Activated CD4-positive, alpha-beta T cell treated with anti-CD3 and anti-CD28 coated beads, Interleukin-2, Interleukin-4, amounts not matched to agents 100 ng/mL and 50 ng/mL, durations not matched to agents 16 hours and 8 hours (primary cell): ENCODE results near the gene LRFN2.

ENCODE experiments used
- DNase-seq: peaks from one replicate; pipeline ENCODE4 v3.0.0-alpha.2; 2020; ENCODE audit warnings: low spot score

Gene LRFN2

DNA sequence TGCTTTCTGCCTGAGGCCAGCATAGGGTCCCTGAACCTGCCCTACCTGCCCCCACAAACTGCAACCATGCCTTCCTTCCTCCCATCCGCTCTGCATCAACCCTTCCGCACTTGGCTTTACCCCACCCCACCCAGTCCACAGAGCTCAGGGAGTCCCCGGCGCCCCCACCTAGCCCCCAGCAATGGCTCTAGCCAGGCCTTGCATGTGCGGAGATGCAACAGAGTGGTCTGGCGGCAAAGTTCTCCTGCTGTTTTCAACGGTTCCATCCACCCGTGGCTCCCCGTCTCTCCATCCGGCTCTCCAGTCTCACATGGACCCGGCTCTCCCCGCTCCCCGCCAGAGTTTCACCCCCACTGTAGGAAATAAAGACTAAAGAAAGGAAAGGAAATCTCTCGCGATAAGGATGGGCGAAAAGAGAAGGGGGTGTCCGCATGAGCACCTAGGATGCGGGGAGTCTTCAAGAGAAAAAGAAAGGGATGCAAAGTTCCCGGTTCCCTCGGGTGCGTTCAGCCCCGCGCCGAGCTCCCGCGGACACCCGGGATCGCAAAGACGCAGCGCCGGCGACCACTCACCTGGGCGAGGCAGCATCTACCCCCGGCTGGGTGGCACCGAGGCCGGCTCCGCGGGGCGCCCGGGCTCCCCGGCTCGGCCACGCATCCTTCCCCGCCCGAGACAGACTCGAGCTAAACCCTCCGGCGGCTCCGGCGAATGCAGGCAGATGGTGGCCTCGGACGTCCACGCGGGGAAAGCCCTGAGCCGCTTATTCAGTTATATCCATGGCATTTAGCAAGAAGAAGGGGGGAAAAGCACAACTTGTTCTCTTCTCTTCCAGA is 579 bp downstream of the LRFN2 start:
- no peak for DNase-seq

DNA sequence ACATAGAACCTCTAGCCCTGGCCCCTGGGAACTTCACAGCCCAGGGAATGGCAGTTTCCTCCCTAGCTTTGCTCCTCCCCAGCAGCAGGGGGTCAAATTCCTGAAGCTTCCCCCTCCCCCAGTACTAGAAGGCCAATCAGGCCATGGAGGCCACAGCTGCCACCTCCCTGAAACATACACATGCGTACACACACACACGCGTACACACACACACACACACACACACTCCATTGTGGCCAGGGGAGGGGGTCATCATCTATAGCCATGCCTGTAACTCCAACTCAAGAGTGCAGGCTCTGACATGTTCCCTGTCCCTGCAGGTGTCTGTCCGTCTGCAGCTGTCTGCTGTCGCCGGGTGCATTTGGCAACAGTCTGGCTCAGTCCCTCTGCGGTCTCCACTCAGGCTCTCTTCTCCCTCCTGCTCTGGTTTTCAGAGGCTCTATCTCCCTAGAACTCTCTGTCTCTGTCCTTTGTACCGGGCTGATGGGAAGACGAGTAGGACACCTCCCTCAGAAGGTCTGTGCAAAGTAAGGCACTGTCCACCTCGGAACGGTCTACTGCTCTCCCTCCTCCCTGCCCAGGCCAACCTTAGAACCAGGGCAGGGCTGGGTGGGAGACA is 1.4 kb downstream of the LRFN2 start:
- no peak for DNase-seq

GRCh38 chr6:40585223-40585622 is 1.9 kb downstream of the LRFN2 start:
- no peak for DNase-seq

DNA sequence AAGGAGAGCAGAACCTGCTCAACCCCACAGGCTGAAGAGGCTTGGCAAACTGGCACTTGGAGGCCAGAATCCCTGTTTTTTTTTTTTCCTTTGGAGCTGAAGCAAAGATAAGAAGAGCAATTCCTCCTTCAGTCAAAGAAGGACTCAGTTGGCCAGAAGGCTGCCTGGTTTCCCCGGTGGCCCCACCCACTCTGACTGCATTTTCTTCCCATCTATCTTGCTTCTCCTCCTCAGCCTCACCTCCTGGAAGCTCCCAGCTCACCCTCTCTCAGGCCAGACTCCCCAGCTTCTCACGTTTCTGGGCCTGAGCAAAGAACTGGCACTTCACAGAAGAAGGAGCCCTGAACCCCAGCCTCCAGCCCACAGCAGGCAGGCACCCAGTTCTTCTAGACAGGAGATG is 2.4 kb downstream of the LRFN2 start:
- no peak for DNase-seq

GRCh38 chr6:40583709-40584108 is 3.5 kb downstream of the LRFN2 start:
- no peak for DNase-seq

GRCh38 chr6:40582892-40583291 is 4.3 kb downstream of the LRFN2 start:
- DNase-seq = no peak

DNA sequence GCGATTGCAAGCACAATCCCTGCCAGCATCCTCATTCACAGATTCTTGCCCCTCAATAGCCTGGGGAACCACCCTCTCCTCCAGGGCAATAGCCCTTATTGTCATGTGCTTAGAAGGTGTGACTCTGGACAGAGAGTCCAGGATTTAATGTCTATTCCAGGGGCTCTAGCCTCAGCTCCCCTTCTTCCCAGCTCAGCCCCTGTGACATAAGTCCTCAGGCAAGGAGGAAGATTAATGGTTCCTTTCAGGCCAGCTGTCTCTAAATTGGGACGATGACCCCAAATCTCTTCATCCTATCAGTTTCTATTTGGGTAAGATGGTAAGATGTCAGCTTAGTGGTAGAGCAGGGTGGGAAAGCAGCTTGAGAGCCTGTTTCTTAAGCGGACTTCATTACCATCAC is 8.1 kb downstream of the LRFN2 start:
- no peak for DNase-seq

GRCh38 chr6:40577672-40578071 is 9.5 kb downstream of the LRFN2 start:
- DNase-seq = no peak

- DNase-seq = no peak
These were observed 13.9 kb downstream of the LRFN2 start for GRCh38 chr6:40573221-40573620.

DNA sequence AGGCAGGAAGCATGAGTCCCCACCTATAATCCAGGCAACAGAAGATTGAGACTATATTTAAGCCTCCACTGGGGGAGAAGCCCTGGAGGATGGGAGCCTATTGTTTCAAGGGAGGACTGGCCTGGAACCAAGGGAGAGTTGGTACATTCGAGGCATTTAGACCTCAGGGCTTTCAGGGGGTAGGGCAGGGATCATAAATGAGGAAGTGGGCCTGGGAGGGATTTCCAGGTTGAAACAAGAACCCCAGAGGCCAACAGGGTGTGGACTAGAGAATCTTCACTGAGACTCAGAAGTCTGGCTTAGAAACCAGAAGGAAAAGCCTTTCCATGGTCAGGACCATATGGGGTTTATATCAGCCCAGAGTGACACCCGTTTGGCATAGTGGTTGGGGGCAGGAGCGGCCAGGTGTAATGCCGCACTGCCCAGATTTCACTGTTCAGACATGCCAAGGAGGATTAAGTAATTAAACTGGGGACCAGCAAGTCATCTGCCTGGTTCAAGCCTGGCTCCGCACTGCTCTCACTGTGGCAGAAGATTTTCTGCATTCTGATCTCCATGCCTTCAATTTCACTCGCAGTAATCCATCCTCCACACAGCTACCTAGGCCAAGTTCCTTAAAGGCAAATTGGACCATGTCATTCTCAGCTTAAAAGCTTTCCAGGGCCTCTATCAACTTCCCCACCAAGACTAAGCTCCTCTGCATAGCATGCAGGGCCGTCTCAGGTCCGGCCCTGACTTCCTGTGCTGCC is 17.8 kb downstream of the LRFN2 start:
- DNase-seq = no peak

DNA sequence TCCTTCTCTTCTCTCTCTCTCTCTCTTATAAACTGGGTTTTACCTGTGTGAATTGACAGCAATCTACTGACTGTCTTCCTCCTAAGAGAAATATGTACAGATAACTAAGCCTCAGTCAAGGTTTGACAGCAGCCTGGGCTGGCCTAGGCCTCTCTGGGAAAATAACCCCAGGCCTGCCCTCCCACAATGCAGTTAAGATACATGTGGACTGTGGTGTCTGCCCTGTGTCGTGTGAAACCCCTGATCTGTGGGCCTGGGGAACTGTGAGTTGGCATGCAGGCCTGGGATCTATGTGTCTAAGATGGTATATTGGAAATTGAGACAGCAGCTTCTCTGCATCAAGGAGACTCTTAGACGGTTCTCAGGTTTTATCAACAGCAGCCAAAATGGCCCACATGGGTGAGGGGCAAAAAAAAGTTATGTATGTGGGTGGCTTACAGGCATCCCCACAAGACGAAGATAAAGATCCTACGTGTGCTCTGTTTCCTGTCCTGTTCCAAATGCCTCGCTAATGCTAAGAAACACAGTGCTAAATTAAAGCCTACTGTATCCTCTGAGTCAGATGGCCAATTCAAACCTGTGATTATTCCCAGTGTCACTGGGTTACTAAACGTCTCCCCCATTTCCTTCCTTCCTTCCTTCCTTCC is 19.0 kb downstream of the LRFN2 start:
- no peak for DNase-seq

- no peak for DNase-seq
These were observed 24.1 kb downstream of the LRFN2 start for GRCh38 chr6:40563111-40563510.

- no peak for DNase-seq
These were observed 28.1 kb downstream of the LRFN2 start for GRCh38 chr6:40559056-40559455.

DNA sequence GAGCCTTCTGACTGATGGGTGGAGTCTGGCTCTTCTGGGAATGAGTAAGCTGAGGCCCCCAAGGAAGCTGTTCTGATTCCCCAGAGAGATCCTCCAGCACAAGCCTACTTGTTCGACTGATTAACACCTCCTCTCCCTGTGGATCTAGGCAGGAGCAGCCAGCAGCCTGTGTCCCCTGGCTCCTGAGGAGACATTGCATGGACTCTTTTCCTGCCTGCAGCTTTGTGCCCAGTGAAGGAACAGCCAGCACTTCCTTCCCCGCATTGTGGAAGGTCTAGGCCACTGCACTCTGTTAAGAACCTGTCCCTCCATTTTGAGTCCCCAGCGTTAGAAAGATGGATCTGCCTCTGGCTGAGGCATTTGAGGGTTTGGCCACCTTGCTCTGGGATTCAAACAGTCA is 29.1 kb downstream of the LRFN2 start:
- no peak for DNase-seq

DNA sequence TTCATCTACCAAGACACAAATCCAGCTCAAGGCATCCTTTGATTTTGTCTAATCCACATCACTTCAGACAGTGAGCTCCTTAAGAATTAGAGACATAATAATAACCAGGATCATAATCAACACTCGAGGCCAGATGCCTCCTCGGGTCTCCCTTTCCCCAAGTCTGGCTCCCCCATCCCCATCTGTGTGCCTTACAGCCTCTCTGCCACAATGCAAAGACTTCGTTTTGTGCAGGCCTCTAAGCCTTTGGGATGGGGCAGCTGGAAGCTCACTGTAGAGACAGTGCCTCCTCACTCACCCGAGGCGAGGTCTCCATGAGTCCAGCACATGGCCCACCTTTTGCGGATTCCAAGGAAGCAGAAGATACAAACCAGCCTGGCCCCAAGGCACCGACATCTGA is 30.3 kb downstream of the LRFN2 start:
- no peak for DNase-seq

- no peak for DNase-seq
These were observed 31.1 kb downstream of the LRFN2 start for GRCh38 chr6:40556023-40556422.

GRCh38 chr6:40555092-40555491 is 32.1 kb downstream of the LRFN2 start:
- DNase-seq = no peak

GRCh38 chr6:40552941-40553340 is 34.2 kb downstream of the LRFN2 start:
- DNase-seq = no peak

- DNase-seq = no peak
These were observed 35.1 kb downstream of the LRFN2 start for GRCh38 chr6:40551966-40552505.

DNA sequence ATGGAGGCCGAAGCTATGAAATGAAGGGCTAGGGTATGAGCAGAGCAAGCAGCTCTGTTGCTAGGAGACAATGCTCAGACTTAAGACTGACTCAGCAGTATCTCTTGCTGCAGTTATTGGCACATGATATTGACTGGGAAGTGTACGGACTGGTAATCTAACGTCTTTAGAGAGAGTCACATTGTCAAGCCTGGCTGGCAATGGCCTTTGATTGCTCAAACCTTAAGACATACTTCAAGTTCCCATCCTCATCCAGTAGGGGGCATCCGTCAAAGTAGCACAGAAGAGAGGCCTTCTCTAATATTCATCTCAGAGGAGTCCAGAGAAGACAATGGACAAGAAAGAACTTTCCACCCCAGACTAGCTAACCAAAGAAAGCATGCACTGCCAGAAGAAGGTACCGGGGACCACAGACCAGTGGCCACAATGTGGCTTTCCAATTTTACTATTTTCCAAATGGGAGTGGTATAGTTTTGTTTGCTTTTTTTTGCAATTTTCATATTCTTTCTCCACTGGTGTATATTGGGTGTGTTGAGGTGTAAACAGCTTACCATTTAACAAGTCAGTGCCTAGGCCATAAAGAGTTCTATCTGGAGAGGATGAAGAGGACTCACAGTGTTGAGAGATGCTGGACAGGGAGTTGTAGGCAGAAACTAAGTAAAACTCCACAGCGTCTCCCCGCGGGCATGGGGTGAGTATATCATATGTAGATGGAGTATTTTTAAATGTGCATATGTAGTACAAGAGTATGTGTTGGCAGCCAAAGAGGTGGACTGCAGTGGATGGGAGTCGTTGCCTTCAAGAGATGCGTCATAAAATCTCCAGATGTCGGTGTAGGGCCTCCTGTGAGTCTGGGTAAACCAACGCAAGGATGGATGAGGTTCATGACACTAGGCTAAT is 36.7 kb downstream of the LRFN2 start:
- peak; percentile 30 for DNase-seq

- no peak for DNase-seq
These were observed 41.2 kb downstream of the LRFN2 start for GRCh38 chr6:40545954-40546353.
